ENCODE data around the gene IFT122. TPM values are rescaled to one million over a fixed set of nuclear protein-coding genes. Genes with fewer than 3 reads are reported as not detected.

Gene IFT122
- total RNA-seq, 1 donor: 19.9 TPM

DNA sequence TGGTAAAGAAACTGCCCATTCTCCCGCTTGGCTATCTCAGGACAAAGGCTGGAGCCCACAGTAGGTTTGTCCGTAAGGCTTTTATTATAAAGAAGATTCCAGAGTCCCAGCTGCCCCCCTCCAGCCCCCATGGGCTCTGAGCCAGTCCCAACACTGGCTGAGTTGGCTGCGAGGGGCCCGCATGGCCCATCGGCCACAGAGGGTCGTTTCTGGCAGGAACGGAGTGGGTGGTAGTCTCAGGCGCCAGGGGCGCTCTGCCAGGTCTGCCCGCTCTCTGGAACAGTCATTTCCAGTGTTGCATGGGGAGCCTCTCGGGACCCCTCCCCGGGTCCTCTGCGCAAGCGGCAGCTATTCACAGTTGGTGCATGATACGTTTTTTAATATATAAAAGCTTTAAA, 115.1 kb downstream of the IFT122 start:
- no peak overlapping the region for H3K4me3 ChIP-seq (ENCODE audit: low read depth, low read length)
- DNase-seq (ENCODE audit: low read depth): no peak
- TF ChIP-seq, protein P1, sequence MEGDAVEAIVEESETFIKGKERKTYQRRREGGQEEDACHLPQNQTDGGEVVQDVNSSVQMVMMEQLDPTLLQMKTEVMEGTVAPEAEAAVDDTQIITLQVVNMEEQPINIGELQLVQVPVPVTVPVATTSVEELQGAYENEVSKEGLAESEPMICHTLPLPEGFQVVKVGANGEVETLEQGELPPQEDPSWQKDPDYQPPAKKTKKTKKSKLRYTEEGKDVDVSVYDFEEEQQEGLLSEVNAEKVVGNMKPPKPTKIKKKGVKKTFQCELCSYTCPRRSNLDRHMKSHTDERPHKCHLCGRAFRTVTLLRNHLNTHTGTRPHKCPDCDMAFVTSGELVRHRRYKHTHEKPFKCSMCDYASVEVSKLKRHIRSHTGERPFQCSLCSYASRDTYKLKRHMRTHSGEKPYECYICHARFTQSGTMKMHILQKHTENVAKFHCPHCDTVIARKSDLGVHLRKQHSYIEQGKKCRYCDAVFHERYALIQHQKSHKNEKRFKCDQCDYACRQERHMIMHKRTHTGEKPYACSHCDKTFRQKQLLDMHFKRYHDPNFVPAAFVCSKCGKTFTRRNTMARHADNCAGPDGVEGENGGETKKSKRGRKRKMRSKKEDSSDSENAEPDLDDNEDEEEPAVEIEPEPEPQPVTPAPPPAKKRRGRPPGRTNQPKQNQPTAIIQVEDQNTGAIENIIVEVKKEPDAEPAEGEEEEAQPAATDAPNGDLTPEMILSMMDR (IDR thresholded peaks at IDR 0.05; ENCODE audit: insufficient read depth, low read depth, low read length): no peak

DNA sequence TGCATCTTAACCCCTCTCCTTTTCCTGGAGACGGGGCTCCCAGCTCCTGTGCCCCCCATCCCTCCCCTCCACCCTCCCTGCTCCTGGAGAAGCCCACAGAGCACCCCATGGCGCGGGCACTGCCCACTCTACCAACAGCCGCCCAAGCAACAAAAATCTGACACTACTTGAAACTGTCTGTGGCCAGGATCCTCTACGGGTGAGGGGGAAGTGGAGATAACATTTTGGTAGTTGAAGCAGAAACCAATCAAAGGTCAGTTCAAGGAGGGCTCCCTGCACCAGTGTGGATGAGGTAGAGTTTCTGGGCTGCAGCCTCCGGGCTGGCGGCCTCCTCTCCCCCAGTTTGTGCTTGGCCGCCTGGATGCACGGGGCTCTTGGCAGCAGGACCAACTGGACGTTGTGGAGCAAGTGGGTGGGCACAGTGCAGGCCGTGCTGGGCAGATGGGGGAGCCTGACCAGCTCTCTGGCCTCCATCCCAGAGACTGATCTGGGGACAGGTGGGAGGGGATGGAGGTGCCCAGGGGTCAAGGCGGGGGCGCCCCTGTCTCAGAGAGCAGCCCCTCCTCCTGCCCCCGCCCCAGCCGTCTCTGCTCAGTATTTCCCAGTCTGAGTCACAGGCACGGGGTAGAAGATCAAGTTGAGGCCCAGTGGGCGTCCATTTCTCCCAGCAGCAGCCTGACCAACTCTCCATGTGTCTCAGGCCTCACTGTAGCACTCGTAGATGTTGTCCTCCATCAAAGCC, 115.8 kb downstream of the IFT122 start:
- no peak for DNase-seq (ENCODE audit: low read depth)
- TF ChIP-seq, protein P1 (IDR thresholded peaks at IDR 0.05; ENCODE audit: insufficient read depth, low read depth, low read length): no peak
- H3K4me3 ChIP-seq (ENCODE audit: low read depth, low read length): no peak overlapping the region

DNA sequence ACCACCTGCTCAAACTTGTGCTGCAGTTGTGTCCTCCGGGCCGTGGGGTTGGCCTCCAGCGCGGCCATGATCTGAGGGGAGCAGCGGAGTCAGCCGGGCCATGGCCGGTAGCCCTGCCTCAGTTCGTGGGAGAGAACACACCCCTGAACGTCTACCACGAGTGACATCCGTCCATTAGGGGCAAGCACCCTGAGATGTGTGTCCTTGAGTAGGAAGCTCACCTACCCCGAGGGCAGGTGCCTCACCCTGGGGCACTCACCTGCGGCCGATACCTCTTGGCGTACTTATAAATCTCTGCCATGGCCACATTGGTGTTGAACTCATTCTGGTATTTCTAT, 116.3 kb downstream of the IFT122 start:
- TF ChIP-seq, protein P1 (IDR thresholded peaks at IDR 0.05; ENCODE audit: insufficient read depth, low read depth, low read length): no peak
- no peak for DNase-seq (ENCODE audit: low read depth)
- H3K4me3 ChIP-seq (ENCODE audit: low read depth, low read length): no peak overlapping the region

DNA sequence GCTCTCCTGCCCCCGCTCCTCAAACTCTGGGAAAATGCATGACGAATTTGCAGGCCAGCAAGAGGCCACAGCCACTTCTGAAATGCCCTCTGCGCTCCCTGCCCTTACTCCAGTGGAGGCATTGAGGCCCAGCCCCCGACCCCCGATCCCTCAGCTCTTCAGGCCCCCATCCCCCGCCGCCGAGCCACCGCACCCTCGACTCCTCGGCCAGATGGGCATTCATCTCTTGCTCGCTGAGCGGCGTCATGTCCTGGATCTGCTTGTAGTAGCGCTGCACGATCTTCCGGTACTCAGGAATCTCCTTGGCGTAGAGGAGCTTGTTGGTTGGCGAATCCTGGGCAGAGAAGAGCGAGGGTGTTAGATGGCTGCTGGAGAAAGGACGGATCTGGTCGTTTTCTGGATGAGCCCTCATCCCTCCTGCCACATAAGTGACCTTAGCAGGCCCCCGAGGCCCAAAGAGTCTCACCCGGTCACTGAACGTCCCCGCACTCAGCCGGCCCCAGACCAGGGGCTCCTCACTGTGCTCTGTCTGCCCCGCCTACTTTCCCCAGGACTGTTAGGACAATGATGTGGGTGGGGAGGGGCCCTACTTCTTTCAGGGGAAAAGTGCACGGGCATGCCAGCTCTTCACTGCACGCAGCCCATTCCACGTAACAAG, 117.0 kb downstream of the IFT122 start:
- TF ChIP-seq, protein P1 (IDR thresholded peaks at IDR 0.05; ENCODE audit: insufficient read depth, low read depth, low read length): no peak
- no peak overlapping the region for H3K4me3 ChIP-seq (ENCODE audit: low read depth, low read length)
- DNase-seq (ENCODE audit: low read depth): no peak

DNA sequence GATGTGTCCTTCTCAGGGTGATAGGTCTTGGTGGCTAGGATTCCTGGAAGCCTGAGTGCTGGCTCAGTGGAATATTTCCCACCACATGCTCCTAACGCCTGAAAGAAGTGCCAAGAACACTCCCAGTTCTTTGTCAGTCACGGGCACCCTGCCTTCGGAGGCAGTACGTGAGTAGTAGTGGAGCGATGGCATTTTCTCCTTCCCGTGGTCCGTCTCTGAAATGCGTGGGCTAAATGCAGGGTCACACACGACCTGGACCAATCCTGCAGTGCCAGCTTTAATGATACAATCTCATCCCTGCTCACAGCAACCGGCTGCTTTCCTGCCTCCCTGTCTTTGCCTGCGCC, 117.5 kb downstream of the IFT122 start:
- TF ChIP-seq, protein P1 (IDR thresholded peaks at IDR 0.05; ENCODE audit: insufficient read depth, low read depth, low read length): no peak
- no peak for DNase-seq (ENCODE audit: low read depth)
- no peak overlapping the region for H3K4me3 ChIP-seq (ENCODE audit: low read depth, low read length)

DNA sequence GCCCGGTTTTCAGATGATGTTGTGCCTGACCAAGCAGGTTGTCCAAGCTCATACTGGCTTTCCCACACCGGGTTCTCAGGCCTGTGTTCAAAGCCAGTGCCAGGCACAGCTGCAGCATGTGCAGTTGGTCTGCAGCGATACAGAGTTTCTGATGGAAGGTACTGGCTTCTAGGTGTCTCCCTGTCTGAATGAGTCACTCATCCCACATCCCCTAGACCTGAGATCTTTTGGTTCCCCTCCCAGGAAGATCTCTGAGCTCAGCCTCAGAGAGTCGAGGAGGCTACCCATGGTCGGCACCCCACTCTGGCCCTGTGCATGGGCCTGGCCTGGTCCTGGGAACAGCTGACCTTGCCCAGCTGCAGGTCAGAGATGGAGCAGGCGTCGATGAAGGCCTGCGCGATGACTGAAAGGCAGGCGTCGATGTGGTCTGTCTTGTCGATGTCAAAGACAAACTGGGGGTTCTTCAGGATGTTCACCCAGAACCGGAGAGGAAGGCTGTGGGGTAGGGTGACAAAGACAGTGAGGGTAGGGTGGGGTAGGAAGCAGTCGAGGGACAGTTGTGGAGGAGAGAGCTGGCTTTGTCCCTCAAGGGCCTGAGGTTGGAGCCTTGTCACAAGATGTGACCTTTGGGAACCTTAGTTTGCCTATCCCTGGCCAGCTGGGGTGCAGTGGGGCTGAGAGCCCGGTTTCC, 118.2 kb downstream of the IFT122 start:
- DNase-seq (ENCODE audit: low read depth): no peak
- TF ChIP-seq, protein P1 (IDR thresholded peaks at IDR 0.05; ENCODE audit: insufficient read depth, low read depth, low read length): no peak

More for the DNA sequence above, 118.2 kb downstream of the IFT122 start:
- H3K4me3 ChIP-seq (ENCODE audit: low read depth, low read length): peak overlapping the region; percentile 6

Measured in fibroblast of villous mesenchyme (primary cell).